Keratinocyte (primary cell): ENCODE measurements around the gene CYB561.

Experiments
- CTCF ChIP-seq, 3 experiments: IDR thresholded peaks in 1 of 3; conservative IDR thresholded peaks in 1 of 3; optimal IDR thresholded peaks in 1 of 3; 2 replicates in 2 of 3; 3 replicates in 1 of 3; pipeline versions ENCODE3 to v1.5.1; 2011; ENCODE audit warnings: low read length in 3 of 3, mild to moderate bottlenecking in 3 of 3, moderate library complexity in 2 of 3, control low read depth in 1 of 3, inconsistent platforms in 1 of 3; ENCODE audit not compliant: insufficient read depth in 2 of 3; ENCODE audit errors: extremely low read depth in 1 of 3
- EZH2 ChIP-seq: IDR thresholded peaks from one replicate; pipeline ENCODE4 v1.6.1; 2012; ENCODE audit warnings: inconsistent platforms, mild to moderate bottlenecking, low read length, moderate library complexity

- TF ChIP-seq CTCF (optimal IDR thresholded peaks at IDR 0.05 in 1 of 3, IDR thresholded peaks at IDR 0.05 in 1 of 3, conservative IDR thresholded peaks at IDR 0.05 in 1 of 3; ENCODE audit: extremely low read depth in 1 of 3, insufficient read depth in 2 of 3, low read length in 3 of 3) (no peak), EZH2 (no peak)
Measured at GRCh38 chr17:63452046-63452961, 6.2 kb upstream of the CYB561 start.
